HepG2 (cell line): ENCODE measurements around the gene CEP250. TPM values are rescaled to one million over a fixed set of nuclear protein-coding genes. Genes with fewer than 3 reads are reported as not detected.
A peak's percentile ranks its signal among the peaks of the same experiment; 100 is the strongest.

Experiments
- FOXO1 ChIP-seq: sonication (generic); formaldehyde crosslinking; IDR thresholded peaks from 2 replicates; pipeline ENCODE4 v1.4.0; 2020; ENCODE audit warnings: missing genetic modification reagents
- HBP1 ChIP-seq: IDR thresholded peaks from 2 replicates; pipeline ENCODE4 v1.6.1; 2016; ENCODE audit warnings: low read depth, control low read depth
- KLF16 ChIP-seq, 2 experiments: sonication (generic) in 1 of 2; formaldehyde crosslinking in 1 of 2; IDR thresholded peaks; 2 replicates each; pipeline versions ENCODE4 v1.6.1 to v1.8.0; 2016 to 2023; ENCODE audit warnings: missing genetic modification reagents in 2 of 2, missing compliant biosample characterization in 1 of 2
- MAZ ChIP-seq, 2 experiments: sonication (generic) in 1 of 2; formaldehyde crosslinking in 1 of 2; IDR thresholded peaks; 2 replicates each; pipeline versions ENCODE4 v1.5.0 to v1.6.1; 2012 to 2020; ENCODE audit warnings: low read depth in 2 of 2, mild to moderate bottlenecking in 2 of 2, borderline replicate concordance in 1 of 2, improper control_type of control experiment in 1 of 2, low read length in 1 of 2, missing genetic modification reagents in 1 of 2, moderate library complexity in 1 of 2
- SOX13 ChIP-seq, 3 experiments: fragments of 450-650 bp in 1 of 3; sonication (generic) in 1 of 3; formaldehyde crosslinking in 1 of 3; IDR thresholded peaks in 2 of 3; conservative IDR thresholded peaks in 1 of 3; 2 replicates each; pipeline versions ENCODE4 v1.5.0 to v1.6.1; 2016 to 2020; ENCODE audit warnings: antibody characterized with exemption in 1 of 3, mild to moderate bottlenecking in 1 of 3, missing compliant biosample characterization in 1 of 3, missing genetic modification reagents in 1 of 3, moderate library complexity in 1 of 3
- SRSF1 ChIP-seq: fragments of 200-400 bp; formaldehyde crosslinking; optimal IDR thresholded peaks from 2 replicates; pipeline ENCODE3; 2017; ENCODE audit warnings: mild to moderate bottlenecking, low read depth, low read length, moderate library complexity
- STAG1 ChIP-seq: sonication (generic); formaldehyde crosslinking; IDR thresholded peaks from 2 replicates; pipeline ENCODE4 v1.4.0; 2020; ENCODE audit warnings: missing genetic modification reagents
- WIZ ChIP-seq: sonication (generic); formaldehyde crosslinking; IDR thresholded peaks from 2 replicates; pipeline ENCODE4 v1.5.1; 2020; ENCODE audit warnings: mild to moderate bottlenecking, missing genetic modification reagents
- ZBTB4 ChIP-seq: sonication (generic); formaldehyde crosslinking; IDR thresholded peaks from 2 replicates; pipeline ENCODE4 v1.4.0; 2020; ENCODE audit warnings: missing genetic modification reagents, mild to moderate bottlenecking, borderline replicate concordance
- ZNF280D ChIP-seq: sonication (generic); formaldehyde crosslinking; IDR thresholded peaks from 2 replicates; pipeline ENCODE4 v1.5.1; 2020; ENCODE audit warnings: mild to moderate bottlenecking, missing genetic modification reagents
- ZNF687 ChIP-seq: sonication (generic); formaldehyde crosslinking; IDR thresholded peaks from 2 replicates; pipeline ENCODE4 v1.5.1; 2020; ENCODE audit warnings: mild to moderate bottlenecking, missing genetic modification reagents, moderate library complexity
- ZNF850 ChIP-seq: sonication (generic); formaldehyde crosslinking; conservative IDR thresholded peaks from 2 replicates; pipeline ENCODE4 v1.9.0; 2021; ENCODE audit warnings: mild to moderate bottlenecking, missing genetic modification reagents
- ZNF891 ChIP-seq: sonication (generic); formaldehyde crosslinking; IDR thresholded peaks from 2 replicates; pipeline ENCODE4 v1.5.0; 2020; ENCODE audit warnings: mild to moderate bottlenecking, missing genetic modification reagents
- polyA plus RNA-seq, 8 experiments: library from polyadenylated mRNA; depleted of rRNA in 3 of 8; stranded (reverse) in 7 of 8; unstranded in 1 of 8; fragments of >200 nt; fragmentation: Illumina TruSeq in 4 of 8; extraction: Trizol in 4 of 8; gene quantifications; 2 replicates each; pipeline versions ENCODE4 v1.2.1 to v1.2.3, GENCODE V29; 2011 to 2016; ENCODE audit warnings: low read depth in 4 of 8, missing spikeins in 1 of 8, mixed read lengths in 1 of 8; ENCODE audit not compliant: insufficient read depth in 1 of 8
- total RNA-seq, 5 experiments: library from RNA; depleted of rRNA; stranded (reverse); fragments of >200 nt; fragmentation: Illumina TruSeq; extraction: Trizol; gene quantifications; 2 replicates each; pipeline ENCODE4 v1.2.3, GENCODE V29; 2016; ENCODE audit warnings: low read depth in 1 of 5

The CEP250 gene
- total and polyA plus RNA-seq, 2 of the 13 experiments (the other 11 are each of a cell fraction or from before 2014, with no cell fraction given), result 28.8 to 55.3 TPM

- peak; percentile 74 for TF ChIP-seq ZNF280D (CRISPR knock-in tag)
- no peak for TF ChIP-seq MAZ (IDR thresholded peaks at IDR 0.05; ENCODE audit: borderline replicate concordance, low read depth, low read length)
- TF ChIP-seq MAZ (CRISPR knock-in tag; IDR thresholded peaks at IDR 0.05; ENCODE audit: low read depth), result 0 out of 2 replicates have a peak, but pooled peaks have one; percentile 40
- TF ChIP-seq ZNF891 (CRISPR knock-in tag), result peak; percentile 70
- peak in 1 of 2 experiments; percentile 78; a peak in 2 of 4 replicates for TF ChIP-seq KLF16 (CRISPR knock-in tag; IDR thresholded peaks at IDR 0.05)
- peak; percentile 64; the same call in 1 of the 2 replicates for TF ChIP-seq HBP1 (CRISPR knock-in tag)
- peak; percentile 93 for TF ChIP-seq FOXO1 (CRISPR knock-in tag)
- TF ChIP-seq ZNF850 (CRISPR knock-in tag), result 0 out of 2 replicates have a peak, but pooled peaks have one; percentile 51
- peak; percentile 67 for TF ChIP-seq SRSF1
- 0 out of 2 replicates have a peak, but pooled peaks have one; percentile 16 for TF ChIP-seq ZBTB4 (CRISPR knock-in tag)
- TF ChIP-seq SOX13 (IDR thresholded peaks at IDR 0.05), result 0 out of 2 replicates have a peak, but pooled peaks have one; percentile 27
- TF ChIP-seq SOX13 (CRISPR knock-in tag; conservative IDR thresholded peaks at IDR 0.05 in 1 of 2, IDR thresholded peaks at IDR 0.05 in 1 of 2), result peak in 1 of 2 experiments; percentile 86; a peak in 2 of 4 replicates
- TF ChIP-seq WIZ, result no peak; the same call in 1 of the 2 replicates
- peak; percentile 73 for TF ChIP-seq ZNF687
- 0 out of 2 replicates have a peak, but pooled peaks have one; percentile 11 for TF ChIP-seq STAG1 (CRISPR knock-in tag)
Observed at GRCh38 chr20:35467339-35468224, 12.2 kb downstream of the CEP250 start (continued).
